Testis (tissue), 2 donors: Measurements from ENCODE around the gene PRKACB.

ENCODE experiments used
- POLR2A ChIP-seq: fragments of 450-650 bp; IDR thresholded peaks from one replicate; pipeline ENCODE4 v1.6.1; 2017; ENCODE audit warnings: antibody characterized with exemption, mild to moderate bottlenecking, moderate library complexity
- TF ChIP-seq, protein P1 (sequence below), 3 experiments: fragments of 450-650 bp in 2 of 3; fragments of 200-600 bp in 1 of 3; sonication (generic) in 1 of 3; IDR thresholded peaks; one replicate each; pipeline ENCODE4 v1.5.1; 2016 to 2019; ENCODE audit warnings: antibody characterized with exemption in 3 of 3, mild to moderate bottlenecking in 2 of 3, moderate library complexity in 1 of 3

DNA sequence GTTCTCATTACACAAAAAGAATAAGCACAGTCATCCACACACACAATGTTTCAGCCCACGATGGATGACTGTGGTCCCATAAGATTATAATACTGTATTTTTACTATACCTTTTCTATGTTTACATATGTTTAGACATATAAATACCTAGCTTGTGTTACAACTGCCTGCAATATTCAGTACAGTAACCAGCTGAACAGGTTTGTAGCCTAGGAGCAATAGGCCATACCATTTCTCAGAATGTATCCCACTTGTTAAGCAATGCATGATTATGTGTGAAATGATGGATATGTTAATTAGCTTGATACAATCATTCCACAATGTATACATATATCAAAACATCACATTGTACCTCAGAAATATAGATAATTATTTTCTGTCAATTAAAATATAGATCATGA, 124.3 kb downstream of the PRKACB start:
- TF ChIP-seq, protein P1, sequence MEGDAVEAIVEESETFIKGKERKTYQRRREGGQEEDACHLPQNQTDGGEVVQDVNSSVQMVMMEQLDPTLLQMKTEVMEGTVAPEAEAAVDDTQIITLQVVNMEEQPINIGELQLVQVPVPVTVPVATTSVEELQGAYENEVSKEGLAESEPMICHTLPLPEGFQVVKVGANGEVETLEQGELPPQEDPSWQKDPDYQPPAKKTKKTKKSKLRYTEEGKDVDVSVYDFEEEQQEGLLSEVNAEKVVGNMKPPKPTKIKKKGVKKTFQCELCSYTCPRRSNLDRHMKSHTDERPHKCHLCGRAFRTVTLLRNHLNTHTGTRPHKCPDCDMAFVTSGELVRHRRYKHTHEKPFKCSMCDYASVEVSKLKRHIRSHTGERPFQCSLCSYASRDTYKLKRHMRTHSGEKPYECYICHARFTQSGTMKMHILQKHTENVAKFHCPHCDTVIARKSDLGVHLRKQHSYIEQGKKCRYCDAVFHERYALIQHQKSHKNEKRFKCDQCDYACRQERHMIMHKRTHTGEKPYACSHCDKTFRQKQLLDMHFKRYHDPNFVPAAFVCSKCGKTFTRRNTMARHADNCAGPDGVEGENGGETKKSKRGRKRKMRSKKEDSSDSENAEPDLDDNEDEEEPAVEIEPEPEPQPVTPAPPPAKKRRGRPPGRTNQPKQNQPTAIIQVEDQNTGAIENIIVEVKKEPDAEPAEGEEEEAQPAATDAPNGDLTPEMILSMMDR (IDR thresholded peaks at IDR 0.05) = no peak
- TF ChIP-seq POLR2A = no peak
